H54 (cell line): ENCODE data around the gene CNNM4.

ENCODE experiments used
- DNase-seq: peaks from one replicate; pipeline ENCODE4 v3.0.0; 2011; ENCODE audit warnings: low spot score, mixed read lengths; ENCODE audit not compliant: insufficient read length
- FAIRE-seq: peaks from 3 replicates; lab custom pipeline; 2011; peaks lifted over from hg19 to GRCh38; lab: Jason Lieb, UNC
- POLR2A ChIP-seq: IDR thresholded peaks from 2 replicates; pipeline ENCODE4 v1.6.1; 2011; ENCODE audit warnings: low read depth, mild to moderate bottlenecking, low read length

The CNNM4 gene

GRCh38 chr2:96861074-96861473 lies 100.4 kb downstream of the CNNM4 start:
- DNase-seq (no peak), FAIRE-seq (no peak)
- no peak for TF ChIP-seq POLR2A
